Medulla oblongata (tissue), 1 donor: Measurements from ENCODE around the gene SGCA.
A peak's percentile ranks its signal among the peaks of the same experiment; 100 is the strongest.

Source experiments
- DNase-seq: peaks from one replicate; pipeline ENCODE4 v3.0.0-alpha.2; 2015; ENCODE audit errors: extremely low spot score

SGCA gene

DNA sequence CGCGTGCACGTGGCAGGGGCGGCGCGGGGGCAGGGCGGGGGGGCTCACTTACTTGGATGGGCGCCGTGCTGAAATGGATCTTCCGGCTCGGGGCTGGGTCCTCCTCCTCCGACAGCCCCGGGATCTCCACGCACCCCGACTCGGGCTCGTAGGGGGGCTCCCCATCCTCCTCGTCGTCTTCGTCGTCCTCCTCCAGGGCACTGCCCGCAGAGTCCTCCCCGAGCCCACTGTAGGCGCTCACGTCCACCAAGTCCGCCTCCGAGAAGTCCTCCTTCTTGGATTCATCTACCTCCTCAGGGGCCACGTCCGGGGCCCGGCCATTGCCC is 16.8 kb upstream of the SGCA start:
- no peak for DNase-seq

DNA sequence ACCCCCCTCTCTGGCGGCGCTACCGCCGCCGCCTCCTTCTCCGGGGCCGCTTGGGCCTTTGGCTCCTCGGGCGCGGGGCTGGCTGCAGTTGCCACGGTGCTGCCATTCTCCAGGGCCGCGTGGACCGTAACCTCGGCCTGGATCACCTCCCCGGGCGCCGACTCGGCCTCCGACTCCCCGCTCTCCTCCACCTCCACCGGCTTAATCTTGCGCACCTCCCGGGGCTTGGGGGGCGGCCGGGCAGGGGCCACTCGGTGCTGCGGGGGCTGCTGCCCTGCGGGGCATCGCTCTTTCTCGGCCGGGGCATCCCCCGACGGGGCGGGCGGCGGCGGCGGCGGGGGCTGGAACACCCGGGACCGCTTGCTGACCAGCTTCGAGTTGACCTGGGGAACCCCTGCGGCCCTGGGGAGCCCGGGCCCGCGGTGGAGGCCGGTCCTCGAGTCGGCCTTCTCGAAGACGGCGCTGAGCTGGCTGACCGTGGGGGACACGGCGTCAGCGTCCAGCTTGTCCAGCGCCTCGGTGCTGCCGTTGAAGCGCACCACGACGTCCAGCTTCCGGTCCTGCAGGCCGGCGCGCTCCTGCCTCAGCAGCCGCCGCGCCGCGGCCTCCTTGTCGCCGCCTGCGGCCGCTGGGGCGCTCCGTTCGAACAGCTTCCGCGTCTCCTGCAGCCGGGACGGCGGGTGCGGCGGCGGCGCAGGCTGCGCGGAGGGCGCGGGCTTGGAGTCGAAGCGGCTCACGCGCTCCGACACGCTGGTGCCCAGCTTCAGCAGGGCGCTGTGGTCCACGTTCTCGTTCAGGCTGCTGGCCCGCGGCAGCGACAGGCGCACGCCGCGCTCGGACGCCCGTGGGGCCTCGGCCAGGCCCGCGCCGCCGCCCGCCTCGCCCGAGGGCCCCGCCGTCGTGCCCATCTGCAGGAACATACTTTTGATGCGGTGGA is 16.1 kb upstream of the SGCA start:
- DNase-seq: no peak

DNA sequence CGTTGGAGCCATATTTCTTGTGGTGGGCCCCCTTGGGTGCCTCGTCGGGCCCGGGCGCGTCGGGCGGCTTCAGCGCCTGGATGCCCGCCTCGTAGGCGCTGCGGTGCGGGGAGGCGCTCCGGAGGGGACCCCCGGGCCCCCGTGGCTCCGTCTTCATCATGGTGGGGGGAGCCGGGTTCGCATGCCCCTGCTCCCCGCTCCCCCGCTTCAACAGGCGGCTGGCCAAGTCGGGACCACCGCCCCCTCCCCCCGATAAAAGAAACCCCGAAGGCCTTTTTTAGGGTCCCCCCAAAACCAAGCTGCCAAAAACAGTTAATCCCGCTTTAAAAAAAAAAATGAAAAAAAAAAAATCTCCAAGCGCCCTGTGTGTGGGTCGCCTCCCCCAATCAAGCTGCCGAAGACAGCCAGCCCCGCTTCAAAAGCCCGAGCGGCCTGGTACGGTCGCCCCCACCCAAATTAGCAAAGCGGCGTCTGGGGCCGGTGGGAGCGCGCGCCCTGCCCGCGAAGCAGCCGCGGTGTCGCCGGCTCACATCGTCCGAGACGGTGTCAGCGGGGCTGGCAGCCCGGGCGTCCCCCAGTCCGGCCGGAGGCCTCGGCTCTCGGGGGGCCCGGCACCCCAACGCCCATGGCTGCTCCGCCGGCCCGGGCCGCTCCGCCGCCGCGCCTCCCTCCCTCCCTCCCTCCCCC is 15.3 kb upstream of the SGCA start, which contains the start of gene PPP1R9B:
Gene PPP1R9B, minus strand, starts transcription at position 324 of the 687 bp plus-strand sequence. Its CDS starts 164 bp downstream, at position 160.
- DNase-seq: no peak

DNA sequence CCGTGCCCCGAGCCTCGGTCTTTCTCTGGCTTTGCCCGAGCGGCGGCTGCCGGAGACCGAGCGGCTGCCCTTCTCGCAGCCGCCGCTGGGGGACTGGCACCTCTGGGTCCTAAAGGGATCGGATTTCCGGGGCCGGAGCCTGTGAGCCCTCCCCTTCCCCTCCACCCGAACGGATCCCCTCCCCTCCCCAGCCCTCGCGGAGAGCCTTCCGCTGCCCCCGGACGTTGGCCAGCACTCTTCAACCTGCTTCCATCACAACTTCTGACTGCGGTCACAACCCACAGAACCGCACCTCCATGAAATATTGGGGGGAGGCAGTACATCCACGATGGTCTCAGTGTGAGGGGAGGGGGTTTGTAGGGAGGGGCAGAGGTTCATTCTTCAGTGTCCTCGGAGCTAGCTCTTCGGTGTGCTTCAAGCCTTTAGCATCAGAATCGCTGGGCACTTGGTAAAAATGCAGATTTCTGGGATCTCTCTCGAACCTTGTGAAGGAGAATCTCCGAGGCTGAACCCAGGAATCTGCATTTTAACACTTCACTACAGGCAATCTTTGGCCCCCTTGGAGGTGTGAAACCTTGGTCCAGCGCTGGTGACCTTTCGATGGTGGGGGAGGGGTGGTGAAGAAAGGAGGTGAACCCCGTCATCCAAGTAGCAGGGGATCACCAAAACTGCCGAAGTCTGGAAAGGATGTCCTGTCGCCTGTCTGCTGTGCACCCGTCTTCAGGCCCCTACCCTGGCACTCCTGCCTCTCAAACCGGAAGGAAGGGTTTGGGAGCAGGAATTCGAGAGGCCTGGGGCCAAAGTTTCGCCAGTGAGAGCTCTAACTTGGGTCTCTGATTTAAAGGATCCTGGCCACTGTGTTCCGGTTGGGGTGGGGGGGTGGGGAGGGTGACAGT is 14.5 kb upstream of the SGCA start:
- DNase-seq: peak; percentile 95

DNA sequence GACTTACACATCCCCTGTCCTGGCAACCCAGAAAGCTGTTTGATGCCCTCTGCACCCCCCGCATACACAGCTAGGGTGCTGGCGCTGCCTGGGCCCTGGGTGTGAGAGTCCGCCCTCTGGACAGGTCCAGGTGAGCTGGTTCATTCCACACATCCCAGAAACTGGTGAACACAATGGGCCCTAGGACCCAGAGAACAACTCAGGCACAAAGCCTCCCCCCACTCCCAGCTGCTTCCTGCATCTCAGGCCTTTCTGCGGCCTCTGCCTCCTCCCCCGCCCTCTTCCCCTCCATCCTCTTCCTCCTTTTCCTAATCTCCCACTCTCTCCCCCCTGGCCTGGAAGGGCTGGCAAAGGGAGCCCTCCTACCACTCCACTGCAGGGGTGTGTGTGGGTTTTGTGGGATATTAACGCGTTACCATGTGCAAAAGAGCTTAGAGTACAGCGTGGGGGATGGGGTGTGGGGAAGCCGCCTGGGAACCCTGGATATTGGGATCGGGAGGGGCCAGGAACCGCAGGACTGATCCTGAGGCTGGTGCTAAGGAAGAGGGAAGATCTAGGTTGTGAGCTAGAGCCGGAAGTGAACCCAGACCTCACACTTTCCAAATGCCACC is 13.8 kb upstream of the SGCA start:
- DNase-seq: peak; percentile 96

DNA sequence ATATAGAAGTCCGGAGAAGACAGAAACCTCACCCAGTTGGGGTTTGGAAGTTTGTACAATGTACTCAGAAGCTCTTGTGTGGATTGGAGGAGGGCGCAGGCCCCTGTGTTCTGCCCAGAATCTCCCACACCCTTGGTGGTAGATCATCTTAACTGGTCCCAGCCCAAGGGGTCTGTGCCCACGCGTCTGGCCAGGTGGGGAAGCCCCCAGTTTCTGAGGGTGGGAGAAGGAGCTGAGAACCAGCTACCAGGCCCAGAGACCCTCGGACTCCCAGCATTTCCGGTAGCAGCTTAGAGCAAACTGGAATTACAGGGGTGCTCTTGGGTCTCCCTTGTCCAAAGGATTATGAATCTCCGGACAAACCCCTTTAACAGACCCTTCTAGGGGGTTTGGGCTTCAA is 13.1 kb upstream of the SGCA start:
- no peak for DNase-seq

DNA sequence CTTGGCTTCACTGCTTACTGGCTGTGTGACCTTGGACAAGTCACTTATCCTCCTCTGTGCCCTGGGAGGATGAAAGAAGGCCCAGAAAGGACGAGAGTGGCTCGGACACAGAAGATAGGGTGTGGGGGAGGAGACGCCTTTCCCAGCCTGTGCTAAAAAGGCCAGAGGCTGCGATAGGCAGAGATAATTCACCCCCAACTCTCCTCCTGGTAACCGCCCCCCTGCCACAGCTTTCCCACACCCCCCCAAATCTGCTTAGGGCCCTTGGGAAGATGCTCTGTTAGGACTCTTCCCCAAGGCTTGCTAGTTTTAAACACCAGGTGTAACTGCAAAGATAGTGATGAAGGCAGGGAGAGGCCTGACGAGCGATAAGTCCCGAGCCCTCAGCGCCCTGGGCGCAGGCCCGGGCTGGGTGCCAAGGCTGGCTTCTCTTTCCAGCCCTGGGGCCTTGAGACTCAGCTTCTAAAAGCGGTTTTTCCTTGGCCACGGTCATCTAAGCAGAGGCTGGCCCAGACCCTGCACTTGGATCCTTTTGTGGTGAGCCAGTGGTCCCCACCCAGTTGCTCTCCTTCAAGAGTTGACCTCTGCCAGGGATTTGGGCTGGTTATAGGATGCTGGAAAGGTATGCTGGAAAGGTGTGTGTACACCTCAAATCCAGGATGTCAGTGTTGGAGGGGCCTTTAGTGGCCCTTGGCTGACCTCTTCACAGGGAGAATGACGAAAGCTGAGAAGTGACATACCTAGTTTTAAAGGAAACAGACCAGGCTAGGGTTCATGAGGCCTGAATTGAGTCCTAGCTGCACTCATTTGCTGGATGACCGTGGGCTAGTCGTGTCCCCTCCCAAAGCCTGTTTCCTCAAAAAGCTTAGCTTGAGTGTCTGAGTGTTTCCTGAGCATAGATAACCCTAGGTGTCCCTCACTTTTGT is 11.9 kb upstream of the SGCA start:
- no peak for DNase-seq

DNA sequence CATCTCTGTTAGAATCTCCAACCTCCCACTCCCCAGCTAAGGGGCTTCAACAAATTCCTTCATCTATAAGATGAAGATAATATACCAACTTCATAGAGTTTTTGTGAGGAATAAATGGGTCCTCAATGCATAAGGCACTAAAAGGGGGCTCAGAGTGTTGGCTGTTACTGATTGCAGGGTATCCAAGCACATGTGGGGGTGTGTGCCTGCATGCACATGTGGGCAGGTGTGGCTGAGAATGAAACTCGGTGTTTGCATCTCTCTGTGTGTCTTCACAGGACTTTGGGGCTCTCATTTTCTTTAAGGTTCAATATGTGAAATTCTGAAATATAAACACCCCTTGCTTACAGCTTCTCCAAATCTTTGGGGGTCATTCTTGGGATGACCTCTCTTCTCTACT is 11.2 kb upstream of the SGCA start:
- DNase-seq: no peak

DNA sequence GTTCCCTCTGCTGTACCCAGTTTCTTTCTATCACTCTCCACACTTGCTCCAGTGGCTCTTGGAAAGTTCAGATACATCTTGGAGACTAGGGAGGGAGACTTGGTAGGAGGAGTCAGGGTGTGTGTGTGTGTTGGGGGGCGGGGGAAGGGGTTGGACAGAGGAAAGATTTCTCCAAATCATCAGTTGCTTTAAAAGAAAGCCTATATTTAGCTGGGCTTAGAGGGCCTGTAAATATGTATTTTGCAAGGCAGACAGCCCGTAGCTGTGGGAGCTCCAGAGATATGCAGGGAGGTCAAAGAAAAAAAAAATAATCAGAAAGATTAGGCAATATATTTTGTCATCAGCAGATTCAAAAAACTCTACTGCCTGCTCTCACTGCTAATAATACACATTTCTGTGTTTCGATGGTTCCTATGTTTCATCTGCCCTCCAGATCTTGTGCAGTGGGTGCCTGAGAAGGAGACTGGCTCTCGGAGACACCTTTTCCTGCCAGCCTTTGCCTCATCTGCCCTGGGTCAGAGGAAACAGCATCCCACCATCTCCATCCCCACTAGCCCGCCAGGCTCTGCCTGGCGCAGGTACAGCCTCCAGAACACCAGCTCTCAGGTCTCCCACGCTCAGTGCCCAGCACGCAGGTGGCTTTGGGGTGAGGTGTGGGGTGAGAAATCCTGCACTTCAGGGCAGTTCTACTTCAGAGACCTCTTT is 10.5 kb upstream of the SGCA start:
- no peak for DNase-seq

DNA sequence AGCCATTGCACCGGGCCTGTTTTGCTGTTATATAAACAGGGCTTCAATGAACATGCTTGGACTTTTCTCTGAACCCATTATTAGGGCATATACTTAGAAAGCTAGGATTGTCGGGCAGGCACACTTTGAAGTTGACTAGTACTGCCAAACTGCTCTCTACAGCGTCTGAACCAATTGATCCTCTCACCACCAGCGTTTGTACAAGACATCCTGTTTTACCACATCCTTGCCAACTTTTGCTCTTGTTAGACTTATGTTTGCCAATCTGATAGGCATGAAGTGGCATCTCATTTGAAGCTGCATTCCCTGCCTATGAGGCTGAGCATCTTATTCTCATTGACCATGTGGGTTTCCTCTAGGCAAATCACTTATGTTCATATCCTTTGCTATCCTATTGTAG is 7.9 kb upstream of the SGCA start:
- no peak for DNase-seq

DNA sequence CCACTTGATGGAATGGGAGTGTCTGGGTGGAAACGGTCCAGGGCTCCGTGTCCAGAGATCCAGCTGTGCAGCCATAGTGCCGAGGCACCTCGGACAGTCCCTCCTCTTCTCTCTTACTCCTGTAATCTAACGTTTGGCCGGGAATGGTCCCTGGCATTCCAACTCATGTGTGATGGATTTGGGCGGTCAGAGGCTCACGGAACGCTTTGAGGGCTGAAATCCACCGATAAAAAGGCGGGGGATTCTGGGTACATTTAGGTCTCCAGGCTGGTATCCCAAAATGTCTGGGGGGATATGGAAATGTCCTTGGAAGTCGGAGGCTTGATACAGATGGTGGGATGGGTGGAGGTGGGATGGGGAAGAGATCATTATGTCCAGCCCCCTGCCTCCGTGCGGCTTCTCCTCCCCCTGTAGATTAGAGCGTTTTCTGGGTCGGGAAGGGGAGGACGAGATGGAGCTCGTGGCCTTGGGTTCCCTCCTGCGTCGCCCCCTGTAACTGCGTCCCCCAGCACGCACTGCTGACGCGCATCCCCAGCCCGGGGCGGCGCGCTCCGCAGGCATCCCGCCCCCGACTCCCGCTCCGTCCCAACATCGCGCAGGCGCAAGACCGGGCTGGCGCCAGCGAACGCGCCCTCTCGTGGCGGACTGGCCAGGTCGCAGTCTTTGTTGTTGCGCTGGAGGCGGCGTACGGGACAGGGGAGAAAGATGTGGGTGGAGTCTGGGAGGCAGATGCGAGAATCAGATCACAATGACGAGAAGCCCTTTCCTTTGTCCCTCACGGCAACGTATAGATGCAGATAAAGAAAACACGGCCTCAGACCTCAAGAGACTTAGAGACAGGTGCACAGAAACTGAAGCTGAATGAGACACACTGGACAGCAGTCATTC is 4.5 kb upstream of the SGCA start:
- peak; percentile 95 for DNase-seq

DNA sequence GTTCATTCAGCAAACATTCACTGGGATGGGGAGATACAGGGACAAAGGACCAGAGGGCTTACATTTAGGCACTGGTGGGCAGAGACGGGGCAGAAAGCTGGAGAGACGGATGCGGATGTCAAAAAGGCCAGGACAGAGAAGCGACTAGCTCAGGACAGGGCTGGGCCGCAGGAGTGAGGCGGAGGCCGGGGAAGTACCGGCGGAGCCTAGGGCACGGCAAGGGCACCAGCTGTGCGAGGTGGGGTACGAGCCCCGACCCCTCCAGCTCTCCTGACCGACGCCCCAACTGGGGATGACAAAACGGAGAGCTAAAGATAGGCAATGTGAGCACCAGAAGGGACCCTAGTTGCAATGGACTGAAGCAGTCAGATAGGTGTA is 3.9 kb upstream of the SGCA start:
- DNase-seq: no peak

DNA sequence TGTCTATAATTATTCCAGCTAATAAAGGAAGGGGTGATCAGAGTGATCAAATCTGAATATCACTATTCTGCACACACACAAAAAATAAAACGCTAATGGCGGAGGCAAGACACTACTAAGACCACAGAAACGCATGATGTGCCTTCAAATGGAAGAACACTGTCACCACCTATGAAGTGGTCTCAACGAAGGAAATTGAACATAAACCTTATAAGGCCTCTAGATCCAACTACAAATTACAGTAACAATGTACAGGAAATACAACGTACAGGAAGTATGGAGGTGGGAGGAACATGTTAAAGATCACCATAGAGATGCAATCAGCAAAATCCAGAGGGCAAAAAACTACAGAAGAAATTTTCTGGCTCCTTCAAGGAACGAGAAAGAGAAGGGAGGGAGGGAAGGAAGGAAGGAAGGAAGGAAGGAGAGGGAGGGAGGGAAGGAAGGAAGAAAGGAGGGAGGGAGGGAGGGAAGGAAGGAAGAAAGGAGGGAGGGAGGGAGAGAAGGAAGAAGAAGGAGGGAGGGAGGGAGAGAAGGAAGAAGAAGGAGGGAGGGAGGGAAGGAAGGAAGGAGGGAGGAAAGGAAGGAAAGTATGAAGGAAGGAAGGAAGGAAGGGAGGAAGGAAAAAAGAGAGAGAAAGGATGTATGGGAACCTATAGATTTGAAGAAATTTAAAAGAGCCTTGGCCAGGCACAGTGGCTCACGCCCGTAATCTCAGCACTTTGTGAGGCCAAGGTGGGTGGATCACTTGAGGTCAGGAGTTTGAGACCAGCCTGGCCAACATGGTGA is 3.1 kb upstream of the SGCA start:
- no peak for DNase-seq

DNA sequence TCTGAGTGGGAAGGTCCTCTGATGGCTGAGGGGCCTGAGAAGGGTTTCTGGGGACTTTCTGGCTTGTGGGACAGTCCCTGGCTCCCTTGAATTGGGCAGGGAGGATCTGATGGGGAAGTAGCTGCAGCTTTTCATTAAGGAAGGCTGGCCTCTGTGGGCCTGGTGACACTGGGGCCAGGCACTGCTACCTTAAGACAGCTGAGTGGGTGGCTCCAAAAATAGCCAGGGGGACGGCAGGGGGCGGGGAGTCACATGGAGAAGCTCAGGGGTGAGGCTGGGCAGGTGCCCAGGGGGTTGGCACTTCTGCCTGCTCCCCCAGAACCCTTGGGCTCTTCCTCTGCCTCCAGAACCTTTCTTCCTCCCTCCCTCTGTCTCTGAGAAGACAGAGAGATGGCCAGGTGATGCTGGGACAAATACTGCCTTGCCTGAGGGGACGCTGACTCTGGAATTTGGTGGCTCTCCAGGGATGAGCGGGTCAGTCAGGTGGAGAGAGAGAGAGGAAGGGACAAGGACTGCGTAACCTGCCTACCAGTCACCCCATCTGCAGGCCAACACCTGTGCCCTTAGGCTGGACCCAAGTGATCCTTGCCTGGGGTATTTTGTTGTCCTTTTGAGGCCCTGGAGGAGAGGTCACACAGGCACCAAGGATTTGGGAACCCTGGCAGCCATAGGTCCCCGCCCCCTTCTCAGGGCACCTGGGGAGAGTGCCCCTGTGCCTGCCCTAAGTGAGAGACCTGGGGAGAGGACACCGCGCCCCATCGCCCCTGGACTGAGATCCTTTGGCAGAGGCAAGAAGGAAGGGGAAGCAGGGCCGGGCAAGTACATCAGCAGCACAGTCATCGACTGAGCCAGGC is 1.7 kb upstream of the SGCA start:
- no peak for DNase-seq

DNA sequence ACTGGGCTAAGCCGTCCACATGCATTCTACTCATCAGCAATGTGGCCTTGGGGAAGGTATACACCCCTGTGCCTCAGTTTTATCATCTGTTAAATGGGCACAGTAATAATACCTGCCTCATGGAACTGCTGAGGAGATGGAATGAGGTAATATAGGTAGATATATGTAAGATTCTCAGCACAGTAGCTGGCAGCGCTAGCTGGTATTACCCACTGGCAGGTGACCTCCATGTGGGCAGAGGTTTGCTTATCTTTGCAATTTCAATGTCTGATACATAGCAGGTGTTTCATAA is 1.2 kb upstream of the SGCA start:
- no peak for DNase-seq

DNA sequence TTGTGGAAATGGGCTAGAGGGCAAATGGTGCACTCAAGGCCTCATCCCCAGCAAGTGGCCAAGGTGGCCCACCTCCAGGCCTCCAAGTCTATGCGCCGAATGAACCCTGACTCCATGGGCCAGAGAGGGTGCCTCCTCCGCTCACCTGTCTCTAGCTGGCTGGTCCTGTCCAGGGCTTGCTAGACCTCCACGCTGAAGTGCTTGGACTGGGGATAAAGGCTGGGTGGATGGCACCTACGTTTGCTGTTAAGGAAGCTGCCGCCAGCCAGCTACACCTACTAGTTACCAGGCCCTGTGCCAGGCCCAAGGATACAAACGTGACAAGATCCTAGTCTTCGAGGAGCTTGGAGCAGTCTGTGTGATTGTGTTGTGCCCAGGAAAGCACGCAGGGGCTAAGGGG is 739 bp upstream of the SGCA start:
- DNase-seq: no peak

DNA sequence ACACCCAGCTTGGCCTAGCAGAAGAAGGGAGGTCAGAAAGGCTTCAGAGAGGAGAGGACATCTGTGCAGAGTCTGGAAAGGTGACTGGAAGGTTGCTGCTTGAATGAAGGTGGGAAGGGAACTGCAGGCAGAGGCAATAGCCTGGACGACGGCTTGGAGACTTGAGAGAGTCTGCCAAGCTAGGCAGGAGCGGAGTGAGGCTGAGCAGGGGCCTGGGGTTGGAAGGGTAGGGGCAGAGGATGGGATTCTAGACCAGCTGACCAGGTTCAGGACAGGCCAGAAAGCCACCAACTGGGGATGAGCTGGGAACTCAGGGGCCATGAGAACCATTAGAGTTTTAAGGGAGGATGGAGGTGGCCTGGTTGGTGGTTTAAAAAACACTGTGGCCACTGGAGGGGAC is 339 bp upstream of the SGCA start:
- DNase-seq: no peak
